Neuronal stem cell (in vitro differentiated cells): ENCODE data around the gene EIF3J.

Source experiments
- DNase-seq: peaks from one replicate; pipeline ENCODE4 v3.0.0-alpha.2; 2013; ENCODE audit warnings: low spot score
- H2AFZ ChIP-seq: one replicate; pipeline ENCODE4 v1.6.1; 2013; ENCODE audit warnings: mild to moderate bottlenecking, low read length, inconsistent platforms
- H2AK5ac ChIP-seq: 2 replicates; pipeline ENCODE4 v1.6.1; 2013; ENCODE audit warnings: low read depth, mild to moderate bottlenecking, inconsistent platforms, low read length, moderate library complexity, mixed read lengths
- H2BK120ac ChIP-seq: 2 replicates; pipeline ENCODE4 v1.6.1; 2013; ENCODE audit warnings: low read depth, mild to moderate bottlenecking, inconsistent platforms, low read length, moderate library complexity, mixed read lengths
- H2BK12ac ChIP-seq: one replicate; pipeline ENCODE4 v1.6.1; 2013; ENCODE audit warnings: low read length, inconsistent platforms
- H2BK15ac ChIP-seq: 2 replicates; pipeline ENCODE4 v1.6.1; 2013; ENCODE audit warnings: mild to moderate bottlenecking, low read length, inconsistent platforms, mixed read lengths
- H2BK5ac ChIP-seq: one replicate; pipeline ENCODE4 v1.6.1; 2013; ENCODE audit warnings: inconsistent platforms, mild to moderate bottlenecking, low read length, moderate library complexity
- H3K14ac ChIP-seq: one replicate; pipeline ENCODE4 v1.6.1; 2013; ENCODE audit warnings: low read length, inconsistent platforms
- H3K18ac ChIP-seq: 2 replicates; pipeline ENCODE4 v1.6.1; 2013; ENCODE audit warnings: low read length, inconsistent platforms
- H3K23ac ChIP-seq: 2 replicates; pipeline ENCODE4 v1.6.1; 2013; ENCODE audit warnings: low read depth, mild to moderate bottlenecking, mixed read lengths, low read length, inconsistent platforms; ENCODE audit not compliant: poor library complexity
- H3K27ac ChIP-seq: replicated peaks from 3 replicates; pipeline ENCODE4 v1.5.1; 2013; ENCODE audit warnings: low read length, inconsistent platforms
- H3K27me3 ChIP-seq, 3 experiments: 2 replicates each; pipeline ENCODE4 v1.6.1; 2013; ENCODE audit warnings: low read length in 3 of 3, mild to moderate bottlenecking in 2 of 3, inconsistent platforms in 1 of 3, low read depth in 1 of 3, mixed read lengths in 1 of 3, moderate library complexity in 1 of 3; ENCODE audit not compliant: control insufficient read depth in 3 of 3, insufficient read depth in 3 of 3
- H3K36me3 ChIP-seq, 2 donors: replicated peaks in 1 of 2; 2 replicates each; pipeline ENCODE4 v1.6.1; 2013; ENCODE audit warnings: low read length in 2 of 2; ENCODE audit not compliant: control insufficient read depth in 2 of 2, insufficient read depth in 2 of 2
- H3K4ac ChIP-seq: 2 replicates; pipeline ENCODE4 v1.6.1; 2013; ENCODE audit warnings: inconsistent platforms, mild to moderate bottlenecking, low read length, moderate library complexity
- H3K4me1 ChIP-seq, 2 donors: 1 replicate in 1 of 2; 2 replicates in 1 of 2; pipeline ENCODE4 v1.6.1; 2013; ENCODE audit warnings: low read length in 2 of 2, low read depth in 1 of 2; ENCODE audit not compliant: control insufficient read depth in 2 of 2, insufficient read depth in 1 of 2
- H3K4me2 ChIP-seq: one replicate; pipeline ENCODE4 v1.6.1; 2013; ENCODE audit warnings: mild to moderate bottlenecking, low read length, inconsistent platforms; ENCODE audit not compliant: insufficient read depth, poor library complexity, severe bottlenecking
- H3K4me3 ChIP-seq, 2 donors: 2 replicates each; pipeline ENCODE4 v1.5.1; 2013; ENCODE audit warnings: low read length in 2 of 2, mild to moderate bottlenecking in 2 of 2, inconsistent platforms in 1 of 2, moderate library complexity in 1 of 2
- H3K79me1 ChIP-seq: one replicate; pipeline ENCODE4 v1.6.1; 2013; ENCODE audit warnings: low read depth, mild to moderate bottlenecking, inconsistent platforms, low read length, moderate library complexity
- H3K9ac ChIP-seq: one replicate; pipeline ENCODE4 v1.6.1; 2013; ENCODE audit warnings: mild to moderate bottlenecking, low read depth, low read length, inconsistent platforms; ENCODE audit not compliant: poor library complexity
- H3K9me3 ChIP-seq, 2 donors: replicated peaks in 1 of 2; 2 replicates each; pipeline versions ENCODE3 to v1.6.1; 2013; ENCODE audit warnings: low read length in 2 of 2, mild to moderate bottlenecking in 2 of 2, inconsistent platforms in 1 of 2, low read depth in 1 of 2, mixed read lengths in 1 of 2, moderate library complexity in 1 of 2; ENCODE audit not compliant: control insufficient read depth in 2 of 2, insufficient read depth in 1 of 2
- H4K8ac ChIP-seq: one replicate; pipeline ENCODE4 v1.6.1; 2013; ENCODE audit warnings: low read depth, mild to moderate bottlenecking, inconsistent platforms, low read length, moderate library complexity
- H4K91ac ChIP-seq: one replicate; pipeline ENCODE4 v1.6.1; 2013; ENCODE audit warnings: low read length, low read depth, mild to moderate bottlenecking, inconsistent platforms; ENCODE audit not compliant: poor library complexity
- WGBS, 2 donors: extraction: QIAGEN DNeasy Blood & Tissue Kit; methylation state at CpG; one replicate each; pipeline ENCODE4 v1.1.7; 2013; ENCODE audit warnings: missing lambda C conversion rate in 2 of 2, mixed read lengths in 1 of 2; ENCODE audit not compliant: insufficient read length in 2 of 2, insufficient replicate concordance in 1 of 2; ENCODE audit errors: extremely low coverage in 2 of 2; 5-methylcytosine and 5-hydroxymethylcytosine counted together

Gene EIF3J

DNA sequence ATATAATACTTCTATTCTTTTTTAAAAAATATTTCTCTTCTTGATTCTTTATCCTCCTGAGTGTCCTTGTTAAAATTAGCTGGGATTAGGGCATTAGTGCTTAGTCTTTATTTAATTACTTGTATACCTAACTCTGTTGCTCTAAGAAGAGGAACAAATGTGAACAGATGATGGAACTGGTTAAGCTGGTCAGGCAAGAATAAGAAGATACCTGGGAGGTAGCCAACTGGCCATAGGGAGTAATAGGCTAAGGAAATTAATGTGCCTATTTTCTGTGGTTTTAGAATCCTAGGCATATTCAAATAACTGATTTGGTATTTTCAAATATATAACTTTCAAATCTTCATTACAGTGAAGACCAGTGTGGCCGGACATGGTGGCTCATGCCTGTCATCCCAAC is 54.4 kb downstream of the EIF3J start:
- H4K91ac ChIP-seq, result no peak overlapping the region
- peaks cover 18 to 97% of the 10 kb centered on the region in 2 donors for H3K36me3 ChIP-seq
- no peak overlapping the region for H3K4ac ChIP-seq
- H3K27ac ChIP-seq, result no peak overlapping the region
- no peak overlapping the region for H2AFZ ChIP-seq
- H3K14ac ChIP-seq, result no peak overlapping the region
- no peak overlapping the region for H4K8ac ChIP-seq
- H3K4me1 ChIP-seq, result no peaks in the 10 kb centered on the region
- no peak overlapping the region for H2BK15ac ChIP-seq
- no peak overlapping the region for H3K9ac ChIP-seq
- no peak overlapping the region for H2BK5ac ChIP-seq
- no peak overlapping the region for H3K23ac ChIP-seq
- no peak overlapping the region for H3K4me3 ChIP-seq
- H3K4me2 ChIP-seq, result no peak overlapping the region
- no peak overlapping the region for H2AK5ac ChIP-seq
- no CpG with 5 or more reads among the region's 1 CpG for WGBS, 2 donors
- DNase-seq, result no peak
- H2BK120ac ChIP-seq, result no peak overlapping the region
- H3K9me3 ChIP-seq, result no peaks in the 10 kb centered on the region
- H3K18ac ChIP-seq, result no peak overlapping the region
- H3K27me3 ChIP-seq, result no peaks in the 10 kb centered on the region
- no peaks in the 10 kb centered on the region for H3K79me1 ChIP-seq
- H2BK12ac ChIP-seq, result no peak overlapping the region

DNA sequence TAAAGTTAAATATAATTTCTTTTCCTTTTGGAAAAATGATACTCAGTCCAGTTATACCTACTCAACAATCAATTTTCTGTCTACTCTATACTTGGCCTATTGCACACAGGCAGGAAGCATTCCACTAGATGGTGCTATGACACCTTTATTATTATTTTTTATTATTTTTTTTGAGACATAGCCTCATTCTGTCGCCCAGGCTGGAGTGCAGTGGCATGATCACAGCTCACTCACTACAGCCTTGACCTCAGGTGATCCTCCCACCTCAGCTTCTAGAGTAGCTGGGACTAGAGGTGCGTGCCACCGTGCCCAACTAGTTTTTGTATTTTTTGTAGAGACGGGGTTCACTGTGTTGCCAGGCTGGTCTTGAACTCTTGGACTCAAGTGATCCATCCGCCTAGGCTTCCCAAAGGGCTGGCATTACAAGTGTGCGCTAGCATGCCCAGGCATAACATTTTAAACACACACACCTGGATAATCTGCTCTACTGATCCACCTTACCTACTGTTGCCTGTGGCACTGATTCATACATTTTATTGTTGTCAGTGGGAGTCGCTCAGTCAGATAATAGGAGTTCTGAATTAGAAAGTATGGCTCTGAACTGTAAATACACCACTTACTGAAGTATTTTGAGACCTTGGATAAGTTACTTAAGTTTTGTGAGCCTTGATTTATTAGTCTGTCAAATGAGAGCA is 56.2 kb downstream of the EIF3J start:
- no peaks in the 10 kb centered on the region for H3K79me1 ChIP-seq
- H3K27ac ChIP-seq, result no peak overlapping the region
- H4K91ac ChIP-seq, result no peak overlapping the region
- DNase-seq, result no peak
- H2BK15ac ChIP-seq, result no peak overlapping the region
- no peak overlapping the region for H3K4me2 ChIP-seq
- H3K4ac ChIP-seq, result no peak overlapping the region
- H3K18ac ChIP-seq, result no peak overlapping the region
- no peak overlapping the region for H2BK5ac ChIP-seq
- no peak overlapping the region for H3K14ac ChIP-seq
- H3K4me1 ChIP-seq, result no peaks in the 10 kb centered on the region
- H3K9me3 ChIP-seq, result no peaks in the 10 kb centered on the region
- H3K4me3 ChIP-seq, result no peak overlapping the region
- H4K8ac ChIP-seq, result no peak overlapping the region
- H3K36me3 ChIP-seq, result peaks cover 20 to 95% of the 10 kb centered on the region in 2 donors
- no peaks in the 10 kb centered on the region for H3K27me3 ChIP-seq
- no peak overlapping the region for H2AK5ac ChIP-seq
- H2AFZ ChIP-seq, result no peak overlapping the region
- H2BK12ac ChIP-seq, result no peak overlapping the region
- H3K23ac ChIP-seq, result no peak overlapping the region
- no peak overlapping the region for H2BK120ac ChIP-seq
- no peak overlapping the region for H3K9ac ChIP-seq
- no CpG with 5 or more reads among the region's 7 CpGs for WGBS, 2 donors

DNA sequence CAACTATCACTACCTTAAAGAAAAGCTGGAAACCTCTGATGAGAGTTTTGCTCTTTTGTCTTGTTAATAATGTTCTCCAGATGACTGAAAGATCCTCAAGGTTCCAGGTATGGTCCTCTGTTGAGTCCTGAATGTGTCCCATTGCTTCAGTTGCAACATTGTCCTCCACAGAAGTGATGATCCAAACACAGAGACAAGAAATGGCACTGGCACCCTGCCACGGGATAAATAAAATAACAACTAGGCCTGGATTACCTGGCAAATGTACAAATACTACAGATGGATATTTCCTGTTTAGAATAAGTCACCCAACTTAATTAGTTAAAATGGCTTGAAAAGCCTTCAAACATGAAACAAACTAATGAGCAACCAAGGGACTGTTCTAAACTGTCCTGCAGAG is 58.3 kb downstream of the EIF3J start:
- no peak overlapping the region for H2BK5ac ChIP-seq
- no CpG with 5 or more reads among the region's 1 CpG for WGBS, 2 donors
- no peak overlapping the region for H3K18ac ChIP-seq
- no peak overlapping the region for H3K4me2 ChIP-seq
- H4K8ac ChIP-seq, result no peak overlapping the region
- no peak overlapping the region for H3K4me3 ChIP-seq
- no peaks in the 10 kb centered on the region for H3K27me3 ChIP-seq
- no peak overlapping the region for H4K91ac ChIP-seq
- H3K36me3 ChIP-seq, result peaks cover 16 to 93% of the 10 kb centered on the region in 2 donors
- H3K79me1 ChIP-seq, result no peaks in the 10 kb centered on the region
- no peak overlapping the region for H3K9ac ChIP-seq
- no peaks in the 10 kb centered on the region for H3K4me1 ChIP-seq
- H2AFZ ChIP-seq, result no peak overlapping the region
- no peak for DNase-seq
- no peak overlapping the region for H2BK12ac ChIP-seq
- no peak overlapping the region for H3K23ac ChIP-seq
- no peak overlapping the region for H2AK5ac ChIP-seq
- no peak overlapping the region for H2BK120ac ChIP-seq
- no peak overlapping the region for H3K27ac ChIP-seq
- no peak overlapping the region for H2BK15ac ChIP-seq
- no peaks in the 10 kb centered on the region for H3K9me3 ChIP-seq
- H3K14ac ChIP-seq, result no peak overlapping the region
- H3K4ac ChIP-seq, result no peak overlapping the region

DNA sequence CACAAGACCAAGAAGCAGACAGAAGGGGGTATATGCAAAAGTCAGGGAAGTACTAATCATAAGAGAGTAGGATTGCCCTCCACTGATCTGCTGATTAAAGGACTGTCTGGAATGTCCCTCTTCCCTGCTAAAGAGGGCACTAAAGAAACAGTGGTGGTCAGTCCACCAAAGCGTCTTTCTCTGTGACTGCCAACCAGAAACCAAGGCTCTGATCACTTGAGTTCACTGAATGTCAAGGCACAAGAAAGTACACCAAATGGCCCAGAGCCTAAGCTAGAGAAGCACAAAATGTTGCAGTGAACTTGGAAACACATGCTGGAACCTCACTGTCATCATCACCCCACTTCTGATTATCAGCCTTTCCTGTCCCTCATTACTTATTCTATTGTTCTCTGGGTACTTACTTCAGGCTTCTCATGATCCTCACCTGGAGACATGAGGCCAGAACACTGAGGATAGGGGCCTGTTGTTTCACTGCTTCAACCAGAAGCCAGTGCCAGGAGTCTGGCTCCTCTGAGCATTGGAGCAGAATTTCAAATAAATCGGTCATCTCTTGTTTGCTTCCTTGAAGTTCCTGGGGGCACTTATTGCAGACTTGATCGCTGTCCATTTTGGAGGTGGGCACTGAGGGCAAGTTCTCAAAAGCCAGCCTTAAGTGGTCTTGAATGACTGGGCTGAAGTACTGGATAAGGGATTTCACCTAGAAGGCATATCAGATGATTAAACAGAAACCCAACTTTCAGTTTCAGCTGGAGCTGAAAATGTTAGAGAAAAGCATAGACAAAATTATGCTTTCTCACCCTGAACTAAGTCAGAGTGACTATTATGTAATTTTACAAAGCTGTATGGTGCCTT is 58.9 kb downstream of the EIF3J start:
- Histone ChIP-seq H3K18ac (no peak overlapping the region), H3K4ac (no peak overlapping the region), H3K79me1 (no peaks in the 10 kb centered on the region), H4K8ac (no peak overlapping the region), H2BK12ac (no peak overlapping the region), H3K36me3 (peaks cover 15 to 91% of the 10 kb centered on the region in 2 donors), H3K4me3 (no peak overlapping the region), H3K4me1 (no peaks in the 10 kb centered on the region), H3K27me3 (no peaks in the 10 kb centered on the region), H3K9ac (no peak overlapping the region), H3K4me2 (no peak overlapping the region), H2BK120ac (no peak overlapping the region), H2AK5ac (no peak overlapping the region), H2BK15ac (no peak overlapping the region), H4K91ac (no peak overlapping the region), H3K9me3 (no peaks in the 10 kb centered on the region), H3K14ac (no peak overlapping the region), H3K27ac (no peak overlapping the region), H2BK5ac (no peak overlapping the region), H2AFZ (no peak overlapping the region), H3K23ac (no peak overlapping the region)
- DNase-seq, result no peak
- no CpG with 5 or more reads among the region's 3 CpGs for WGBS, 2 donors
